B cell (primary cell): Measurements from ENCODE around the gene KHK.

ENCODE experiments used
- CTCF ChIP-seq: fragments of 200-600 bp; IDR thresholded peaks from one replicate; pipeline ENCODE4 v1.8.0; 2022; ENCODE audit warnings: antibody characterized with exemption, mild to moderate bottlenecking
- EZH2 ChIP-seq: IDR thresholded peaks from 2 replicates; pipeline ENCODE4 v1.6.1; 2012; ENCODE audit warnings: borderline replicate concordance, low read depth, mild to moderate bottlenecking, moderate library complexity, low read length; ENCODE audit not compliant: insufficient read depth, poor library complexity, severe bottlenecking

- TF ChIP-seq CTCF (no peak), EZH2 (no peak)
Measured at GRCh38 chr2:27092696-27093429, 6.3 kb downstream of the KHK start.
